GM23338 (cell line): ENCODE measurements around the gene SUPT7L. TPM values are rescaled to one million over a fixed set of nuclear protein-coding genes. Genes with fewer than 3 reads are reported as not detected.

Experiments
- ATAC-seq: fragments of 200-7000 bp; cut with Tn5 transposase; 3 replicates; pipeline ENCODE4 v1.9.1; 2020
- DNase-seq: peaks from one replicate; pipeline ENCODE4 v3.0.0-alpha.2; 2015; ENCODE audit warnings: low spot score
- H2AFZ ChIP-seq: fragments of 200-600 bp; sonication (generic); 2 replicates; pipeline ENCODE4 v1.8.0; 2016; ENCODE audit warnings: antibody characterized with exemption, mild to moderate bottlenecking, moderate library complexity
- H3F3A ChIP-seq: fragments of 200-600 bp; sonication (generic); replicated peaks from 2 replicates; pipeline ENCODE4 v1.8.0; 2017; ENCODE audit warnings: antibody characterized with exemption, mixed run types, low read depth
- H3K27ac ChIP-seq: fragments of 200-600 bp; sonication (generic); 2 replicates; pipeline ENCODE4 v1.6.1; 2016; ENCODE audit warnings: low read depth
- H3K27me3 ChIP-seq: fragments of 200-600 bp; sonication (generic); 2 replicates; pipeline ENCODE4 v1.8.0; 2016; ENCODE audit warnings: mild to moderate bottlenecking, mixed run types, moderate library complexity; ENCODE audit not compliant: insufficient read depth
- H3K36me3 ChIP-seq: fragments of 200-600 bp; sonication (generic); 2 replicates; pipeline ENCODE4 v1.8.0; 2016; ENCODE audit warnings: mild to moderate bottlenecking; ENCODE audit not compliant: insufficient read depth
- H3K4me1 ChIP-seq: fragments of 200-600 bp; sonication (generic); 2 replicates; pipeline ENCODE4 v1.8.0; 2016; ENCODE audit warnings: mild to moderate bottlenecking, moderate library complexity; ENCODE audit not compliant: insufficient read depth
- H3K4me2 ChIP-seq: fragments of 200-600 bp; sonication (generic); 2 replicates; pipeline ENCODE4 v1.7.1; 2017; ENCODE audit warnings: mixed run types
- H3K4me3 ChIP-seq: fragments of 200-600 bp; sonication (generic); 2 replicates; pipeline ENCODE4 v1.6.1; 2016; ENCODE audit warnings: mixed run types
- H3K79me2 ChIP-seq: fragments of 200-600 bp; sonication (generic); replicated peaks from 2 replicates; pipeline ENCODE4 v1.8.0; 2017; ENCODE audit warnings: mild to moderate bottlenecking; ENCODE audit not compliant: insufficient read depth
- H3K9me2 ChIP-seq: fragments of 200-600 bp; sonication (generic); 2 replicates; pipeline ENCODE4 v1.8.0; 2017; ENCODE audit not compliant: insufficient read depth
- H4K20me1 ChIP-seq: fragments of 200-600 bp; sonication (generic); replicated peaks from 2 replicates; pipeline ENCODE4 v1.8.0; 2017; ENCODE audit warnings: mild to moderate bottlenecking; ENCODE audit not compliant: insufficient read depth
- H3K27ac Mint-ChIP-seq: 2 replicates; pipeline ENCODE4 v1.8.0; 2020; ENCODE audit warnings: inconsistent platforms, mild to moderate bottlenecking, moderate library complexity, mixed read lengths
- H3K27me3 Mint-ChIP-seq: 3 replicates; pipeline ENCODE4 v1.8.0; 2022; ENCODE audit warnings: low read depth, mild to moderate bottlenecking, moderate library complexity, mixed read lengths, inconsistent platforms; ENCODE audit not compliant: insufficient read depth, poor library complexity
- H3K36me3 Mint-ChIP-seq: 3 replicates; pipeline ENCODE4 v1.8.0; 2021; ENCODE audit warnings: low read depth, mild to moderate bottlenecking, inconsistent platforms, moderate library complexity, mixed read lengths
- H3K4me1 Mint-ChIP-seq: 3 replicates; pipeline ENCODE4 v1.8.0; 2020; ENCODE audit warnings: mild to moderate bottlenecking, inconsistent platforms, mixed read lengths
- H3K4me3 Mint-ChIP-seq: 3 replicates; pipeline ENCODE4 v1.8.0; 2021; ENCODE audit warnings: moderate library complexity, mild to moderate bottlenecking, inconsistent platforms, mixed read lengths
- H3K9me3 Mint-ChIP-seq: 3 replicates; pipeline ENCODE4 v1.8.0; 2020; ENCODE audit warnings: moderate library complexity, mild to moderate bottlenecking, inconsistent platforms, mixed read lengths
- CREB1 ChIP-seq: fragments of 250-450 bp; sonication (Bioruptor Pico); IDR thresholded peaks from 2 replicates; pipeline ENCODE4 v1.5.0; 2020; ENCODE audit warnings: low read depth, mild to moderate bottlenecking, moderate library complexity
- EZH2 ChIP-seq: fragments of 200-600 bp; sonication (generic); IDR thresholded peaks from one replicate; pipeline ENCODE4 v1.8.0; 2017; ENCODE audit warnings: antibody characterized with exemption, mild to moderate bottlenecking, low read depth; ENCODE audit not compliant: unreplicated experiment
- EZH2phosphoT487 ChIP-seq: fragments of 200-600 bp; sonication (generic); IDR thresholded peaks from one replicate; pipeline ENCODE4 v1.8.1; 2018; ENCODE audit warnings: antibody characterized with exemption; ENCODE audit not compliant: unreplicated experiment
- NANOG ChIP-seq: IDR thresholded peaks from 2 replicates; pipeline ENCODE4 v1.6.1; 2016; ENCODE audit warnings: antibody characterized with exemption, borderline replicate concordance
- STAT1 ChIP-seq: IDR thresholded peaks from one replicate; pipeline ENCODE4 v1.6.1; 2016; ENCODE audit warnings: antibody characterized with exemption; ENCODE audit not compliant: unreplicated experiment
- ZNF331 ChIP-seq: fragments of 250-450 bp; sonication (Bioruptor Pico); IDR thresholded peaks from 2 replicates; pipeline ENCODE4 v1.5.0; 2020; ENCODE audit warnings: low read depth, mild to moderate bottlenecking, moderate library complexity
- polyA plus RNA-seq: library from polyadenylated mRNA; unstranded; fragments of >200 nt; fragmentation: Nextera tagmentation; extraction: Ambion mirVana; gene quantifications from 2 replicates; pipeline ENCODE4 v1.2.1, GENCODE V29; 2016
- total RNA-seq: library from RNA; depleted of rRNA; stranded (reverse); fragments of >200 nt; shearing (Covaris generic); gene quantifications from 2 replicates; pipeline ENCODE4 v1.2.3, GENCODE V29; 2014
- TF ChIP-seq, protein P1 (sequence below): fragments of 250-450 bp; sonication (Bioruptor Pico); IDR thresholded peaks from 2 replicates; pipeline ENCODE4 v1.5.0; 2020; ENCODE audit warnings: mild to moderate bottlenecking, moderate library complexity
- TF ChIP-seq, protein P2 (sequence below): IDR thresholded peaks from 2 replicates; pipeline ENCODE4 v1.6.1; 2016; ENCODE audit warnings: antibody characterized with exemption

The SUPT7L gene
- total and polyA plus RNA-seq, 2 experiments from 2014 or later, result 13.7 to 16.5 TPM

DNA sequence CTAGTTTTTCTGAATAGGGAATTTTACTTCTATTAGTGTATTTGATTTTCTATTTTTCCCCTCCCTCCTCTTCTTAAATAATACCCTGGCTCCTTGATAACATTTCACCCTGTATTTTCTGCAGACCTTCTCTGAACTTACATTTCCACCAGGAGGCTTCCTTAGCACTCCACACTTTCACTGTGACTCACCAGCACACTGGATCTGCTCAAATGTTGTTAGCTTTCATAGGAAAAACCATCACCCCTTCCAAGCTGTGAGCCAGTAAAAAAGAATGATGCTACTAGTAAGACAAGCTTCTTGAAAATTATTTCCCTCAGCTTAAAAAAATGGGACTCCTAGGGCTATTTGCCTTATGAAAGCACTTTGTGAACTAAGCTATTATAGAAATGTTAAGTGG is 16.1 kb downstream of the SUPT7L start (continued):
- TF ChIP-seq, protein P1, sequence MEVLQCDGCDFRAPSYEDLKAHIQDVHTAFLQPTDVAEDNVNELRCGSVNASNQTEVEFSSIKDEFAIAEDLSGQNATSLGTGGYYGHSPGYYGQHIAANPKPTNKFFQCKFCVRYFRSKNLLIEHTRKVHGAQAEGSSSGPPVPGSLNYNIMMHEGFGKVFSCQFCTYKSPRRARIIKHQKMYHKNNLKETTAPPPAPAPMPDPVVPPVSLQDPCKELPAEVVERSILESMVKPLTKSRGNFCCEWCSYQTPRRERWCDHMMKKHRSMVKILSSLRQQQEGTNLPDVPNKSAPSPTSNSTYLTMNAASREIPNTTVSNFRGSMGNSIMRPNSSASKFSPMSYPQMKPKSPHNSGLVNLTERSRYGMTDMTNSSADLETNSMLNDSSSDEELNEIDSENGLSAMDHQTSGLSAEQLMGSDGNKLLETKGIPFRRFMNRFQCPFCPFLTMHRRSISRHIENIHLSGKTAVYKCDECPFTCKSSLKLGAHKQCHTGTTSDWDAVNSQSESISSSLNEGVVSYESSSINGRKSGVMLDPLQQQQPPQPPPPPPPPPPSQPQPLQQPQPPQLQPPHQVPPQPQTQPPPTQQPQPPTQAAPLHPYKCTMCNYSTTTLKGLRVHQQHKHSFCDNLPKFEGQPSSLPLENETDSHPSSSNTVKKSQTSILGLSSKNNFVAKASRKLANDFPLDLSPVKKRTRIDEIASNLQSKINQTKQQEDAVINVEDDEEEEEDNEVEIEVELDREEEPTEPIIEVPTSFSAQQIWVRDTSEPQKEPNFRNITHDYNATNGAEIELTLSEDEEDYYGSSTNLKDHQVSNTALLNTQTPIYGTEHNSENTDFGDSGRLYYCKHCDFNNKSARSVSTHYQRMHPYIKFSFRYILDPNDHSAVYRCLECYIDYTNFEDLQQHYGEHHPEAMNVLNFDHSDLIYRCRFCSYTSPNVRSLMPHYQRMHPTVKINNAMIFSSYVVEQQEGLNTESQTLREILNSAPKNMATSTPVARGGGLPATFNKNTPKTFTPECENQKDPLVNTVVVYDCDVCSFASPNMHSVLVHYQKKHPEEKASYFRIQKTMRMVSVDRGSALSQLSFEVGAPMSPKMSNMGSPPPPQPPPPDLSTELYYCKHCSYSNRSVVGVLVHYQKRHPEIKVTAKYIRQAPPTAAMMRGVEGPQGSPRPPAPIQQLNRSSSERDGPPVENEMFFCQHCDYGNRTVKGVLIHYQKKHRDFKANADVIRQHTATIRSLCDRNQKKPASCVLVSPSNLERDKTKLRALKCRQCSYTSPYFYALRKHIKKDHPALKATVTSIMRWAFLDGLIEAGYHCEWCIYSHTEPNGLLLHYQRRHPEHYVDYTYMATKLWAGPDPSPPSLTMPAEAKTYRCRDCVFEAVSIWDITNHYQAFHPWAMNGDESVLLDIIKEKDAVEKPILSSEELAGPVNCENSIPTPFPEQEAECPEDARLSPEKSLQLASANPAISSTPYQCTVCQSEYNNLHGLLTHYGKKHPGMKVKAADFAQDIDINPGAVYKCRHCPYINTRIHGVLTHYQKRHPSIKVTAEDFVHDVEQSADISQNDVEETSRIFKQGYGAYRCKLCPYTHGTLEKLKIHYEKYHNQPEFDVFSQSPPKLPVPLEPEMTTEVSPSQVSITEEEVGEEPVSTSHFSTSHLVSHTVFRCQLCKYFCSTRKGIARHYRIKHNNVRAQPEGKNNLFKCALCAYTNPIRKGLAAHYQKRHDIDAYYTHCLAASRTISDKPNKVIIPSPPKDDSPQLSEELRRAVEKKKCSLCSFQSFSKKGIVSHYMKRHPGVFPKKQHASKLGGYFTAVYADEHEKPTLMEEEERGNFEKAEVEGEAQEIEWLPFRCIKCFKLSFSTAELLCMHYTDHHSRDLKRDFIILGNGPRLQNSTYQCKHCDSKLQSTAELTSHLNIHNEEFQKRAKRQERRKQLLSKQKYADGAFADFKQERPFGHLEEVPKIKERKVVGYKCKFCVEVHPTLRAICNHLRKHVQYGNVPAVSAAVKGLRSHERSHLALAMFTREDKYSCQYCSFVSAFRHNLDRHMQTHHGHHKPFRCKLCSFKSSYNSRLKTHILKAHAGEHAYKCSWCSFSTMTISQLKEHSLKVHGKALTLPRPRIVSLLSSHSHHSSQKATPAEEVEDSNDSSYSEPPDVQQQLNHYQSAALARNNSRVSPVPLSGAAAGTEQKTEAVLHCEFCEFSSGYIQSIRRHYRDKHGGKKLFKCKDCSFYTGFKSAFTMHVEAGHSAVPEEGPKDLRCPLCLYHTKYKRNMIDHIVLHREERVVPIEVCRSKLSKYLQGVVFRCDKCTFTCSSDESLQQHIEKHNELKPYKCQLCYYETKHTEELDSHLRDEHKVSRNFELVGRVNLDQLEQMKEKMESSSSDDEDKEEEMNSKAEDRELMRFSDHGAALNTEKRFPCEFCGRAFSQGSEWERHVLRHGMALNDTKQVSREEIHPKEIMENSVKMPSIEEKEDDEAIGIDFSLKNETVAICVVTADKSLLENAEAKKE, result no peak
- TF ChIP-seq NANOG, result no peak

DNA sequence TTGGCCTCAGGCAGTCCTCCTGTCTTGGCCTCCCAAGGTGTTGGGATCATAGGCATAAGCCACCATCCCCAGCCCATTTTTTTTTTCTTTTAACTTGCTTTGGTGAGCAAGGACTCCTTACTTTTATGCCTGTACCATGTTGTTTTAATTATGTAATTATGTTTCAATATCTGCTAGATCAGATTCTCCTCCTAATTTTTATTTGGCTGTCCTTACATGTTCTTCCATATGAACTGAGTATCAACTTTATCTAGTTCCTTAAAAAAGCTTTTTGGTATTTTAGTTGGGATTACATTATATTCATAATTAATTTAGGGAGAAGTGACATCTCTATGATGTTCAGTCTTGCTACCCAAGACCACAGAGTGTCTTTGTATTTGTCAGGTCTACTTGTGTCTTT is 18.2 kb downstream of the SUPT7L start:
- H3K27me3 Mint-ChIP-seq, result peaks cover 2% of the 10 kb centered on the region
- no peaks in the 10 kb centered on the region for H3F3A ChIP-seq
- H3K36me3 Mint-ChIP-seq, result peaks cover 35% of the 10 kb centered on the region; the same call in 2 of the 3 replicates
- H3K4me2 ChIP-seq, result no peak overlapping the region
- H4K20me1 ChIP-seq, result 0 out of 2 replicates have a peak, but pooled peaks cover 5% of the 10 kb centered on the region
- no peak overlapping the region for H3K27ac ChIP-seq
- H3K27ac Mint-ChIP-seq, result no peak overlapping the region
- H3K9me2 ChIP-seq, result no peaks in the 10 kb centered on the region
- no peak overlapping the region for H3K4me3 Mint-ChIP-seq
- H3K27me3 ChIP-seq, result no peaks in the 10 kb centered on the region
- DNase-seq, result no peak
- no peaks in the 10 kb centered on the region for H3K4me1 ChIP-seq
- no peak for ATAC-seq
- no peak overlapping the region for H2AFZ ChIP-seq
- no peaks in the 10 kb centered on the region for H3K4me1 Mint-ChIP-seq
- peaks cover 26% of the 10 kb centered on the region for H3K36me3 ChIP-seq
- no peak overlapping the region for H3K4me3 ChIP-seq
- no peaks in the 10 kb centered on the region for H3K79me2 ChIP-seq
- H3K9me3 Mint-ChIP-seq, result no peaks in the 10 kb centered on the region
- TF ChIP-seq STAT1, result no peak
- TF ChIP-seq EZH2, result no peak
- TF ChIP-seq, protein P1, result no peak
- TF ChIP-seq, protein P2, sequence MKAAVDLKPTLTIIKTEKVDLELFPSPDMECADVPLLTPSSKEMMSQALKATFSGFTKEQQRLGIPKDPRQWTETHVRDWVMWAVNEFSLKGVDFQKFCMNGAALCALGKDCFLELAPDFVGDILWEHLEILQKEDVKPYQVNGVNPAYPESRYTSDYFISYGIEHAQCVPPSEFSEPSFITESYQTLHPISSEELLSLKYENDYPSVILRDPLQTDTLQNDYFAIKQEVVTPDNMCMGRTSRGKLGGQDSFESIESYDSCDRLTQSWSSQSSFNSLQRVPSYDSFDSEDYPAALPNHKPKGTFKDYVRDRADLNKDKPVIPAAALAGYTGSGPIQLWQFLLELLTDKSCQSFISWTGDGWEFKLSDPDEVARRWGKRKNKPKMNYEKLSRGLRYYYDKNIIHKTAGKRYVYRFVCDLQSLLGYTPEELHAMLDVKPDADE, result no peak
- TF ChIP-seq EZH2phosphoT487, result no peak
- TF ChIP-seq NANOG, result no peak
- TF ChIP-seq CREB1 (CRISPR knock-in tag), result no peak
- no peak for TF ChIP-seq ZNF331
